ENCODE measurements around the gene DNAH1.

Gene DNAH1

GRCh38 chr3:52435246-52436101, 119.4 kb downstream of the DNAH1 start:
- TF ChIP-seq, protein P1, sequence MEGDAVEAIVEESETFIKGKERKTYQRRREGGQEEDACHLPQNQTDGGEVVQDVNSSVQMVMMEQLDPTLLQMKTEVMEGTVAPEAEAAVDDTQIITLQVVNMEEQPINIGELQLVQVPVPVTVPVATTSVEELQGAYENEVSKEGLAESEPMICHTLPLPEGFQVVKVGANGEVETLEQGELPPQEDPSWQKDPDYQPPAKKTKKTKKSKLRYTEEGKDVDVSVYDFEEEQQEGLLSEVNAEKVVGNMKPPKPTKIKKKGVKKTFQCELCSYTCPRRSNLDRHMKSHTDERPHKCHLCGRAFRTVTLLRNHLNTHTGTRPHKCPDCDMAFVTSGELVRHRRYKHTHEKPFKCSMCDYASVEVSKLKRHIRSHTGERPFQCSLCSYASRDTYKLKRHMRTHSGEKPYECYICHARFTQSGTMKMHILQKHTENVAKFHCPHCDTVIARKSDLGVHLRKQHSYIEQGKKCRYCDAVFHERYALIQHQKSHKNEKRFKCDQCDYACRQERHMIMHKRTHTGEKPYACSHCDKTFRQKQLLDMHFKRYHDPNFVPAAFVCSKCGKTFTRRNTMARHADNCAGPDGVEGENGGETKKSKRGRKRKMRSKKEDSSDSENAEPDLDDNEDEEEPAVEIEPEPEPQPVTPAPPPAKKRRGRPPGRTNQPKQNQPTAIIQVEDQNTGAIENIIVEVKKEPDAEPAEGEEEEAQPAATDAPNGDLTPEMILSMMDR (conservative IDR thresholded peaks at IDR 0.05) = no peak
- no peak overlapping the region for H3K27ac ChIP-seq

GRCh38 chr3:52436500-52437149, 120.5 kb downstream of the DNAH1 start:
- TF ChIP-seq, protein P1 (conservative IDR thresholded peaks at IDR 0.05) = no peak
- H3K27ac ChIP-seq = no peak overlapping the region

GRCh38 chr3:52437326-52438103, 121.4 kb downstream of the DNAH1 start:
- TF ChIP-seq, protein P1 (conservative IDR thresholded peaks at IDR 0.05) = no peak
- H3K27ac ChIP-seq = peak overlapping the region; percentile 57

DNA sequence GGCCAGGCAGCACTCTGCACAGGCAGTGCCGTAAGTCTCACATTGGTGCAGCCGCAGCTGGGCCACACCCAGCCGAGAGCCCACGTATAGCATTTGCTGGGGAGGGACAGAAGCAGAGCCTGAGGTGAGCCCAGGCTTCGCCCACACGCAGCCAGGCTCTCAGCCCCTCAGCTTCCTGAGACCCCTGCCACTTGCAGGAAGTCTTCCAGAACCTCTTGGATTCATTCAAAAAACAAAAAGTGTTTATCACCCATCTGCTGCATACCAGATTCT, 121.9 kb downstream of the DNAH1 start:
- TF ChIP-seq, protein P1 (conservative IDR thresholded peaks at IDR 0.05) = no peak
- H3K27ac ChIP-seq = peak overlapping the region; percentile 57

- TF ChIP-seq, protein P1 (conservative IDR thresholded peaks at IDR 0.05) = no peak
- peak overlapping the region; percentile 57; the same call in 1 of the 2 replicates for H3K27ac ChIP-seq
Measured at GRCh38 chr3:52438579-52439425, 122.7 kb downstream of the DNAH1 start.

DNA sequence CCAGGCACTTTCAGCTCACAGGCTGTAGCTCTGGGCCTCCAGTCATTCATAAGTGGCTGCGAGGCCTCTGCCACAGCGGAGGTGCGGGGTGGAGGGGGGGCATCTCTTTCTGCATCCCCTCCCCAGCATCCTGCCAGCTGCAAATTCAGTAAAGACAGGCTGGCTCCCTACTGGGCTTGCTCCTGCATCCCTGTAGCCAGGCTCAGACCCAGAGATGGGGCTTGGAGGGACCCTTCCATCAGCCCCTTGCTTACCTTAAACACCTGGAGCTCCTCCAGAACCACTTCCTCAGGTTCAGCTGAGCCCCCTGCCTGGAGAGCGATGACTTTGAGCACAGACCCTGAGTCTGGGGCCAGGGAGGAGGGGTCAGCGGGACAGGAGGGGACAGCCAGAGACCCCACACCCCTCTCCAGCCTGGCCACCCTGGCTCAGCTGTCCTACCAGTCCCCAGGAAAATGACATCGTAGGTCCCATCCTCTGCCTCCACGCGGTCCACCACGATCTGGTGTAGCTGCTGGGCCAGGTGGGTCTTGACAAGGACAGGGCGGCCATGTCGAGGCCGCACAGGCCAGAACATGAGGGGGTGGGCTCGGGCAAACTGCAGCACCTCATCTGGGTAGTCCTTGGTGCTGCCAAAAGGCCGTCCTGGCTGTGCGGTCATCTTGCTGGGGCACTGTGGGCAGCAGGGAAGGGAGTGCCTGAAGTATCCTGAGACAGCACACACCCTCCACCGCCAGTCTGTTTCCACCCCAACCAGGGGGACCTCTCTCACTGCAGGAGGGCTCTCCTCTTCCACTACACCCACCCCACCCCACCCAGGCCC, 123.5 kb downstream of the DNAH1 start:
- TF ChIP-seq, protein P1 (conservative IDR thresholded peaks at IDR 0.05) = no peak
- H3K27ac ChIP-seq = no peak overlapping the region
